Stomach (tissue), 9 donors: ENCODE results near the gene PDLIM4. TPM values are rescaled to one million over a fixed set of nuclear protein-coding genes. Genes with fewer than 3 reads are reported as not detected.

Source experiments
- DNase-seq, 2 donors: peaks; one replicate each; pipeline versions ENCODE4 v3.0.0 to v3.0.0-alpha.2; 2013 to 2019
- H3K27ac ChIP-seq, 5 donors: fragments of 200-600 bp in 4 of 5; sonication (generic) in 4 of 5; one replicate each; pipeline ENCODE4 v1.5.1; 2013 to 2019; ENCODE audit warnings: mild to moderate bottlenecking in 1 of 5, moderate library complexity in 1 of 5
- H3K27me3 ChIP-seq, 3 donors: fragments of 200-600 bp; sonication (generic); one replicate each; pipeline ENCODE4 v1.5.1; 2017 to 2019; ENCODE audit warnings: mixed run types in 1 of 3
- H3K36me3 ChIP-seq, 4 donors: fragments of 200-600 bp; sonication (generic); 1 replicate in 3 of 4; 2 replicates in 1 of 4; pipeline ENCODE4 v1.5.1; 2016 to 2019
- H3K4me1 ChIP-seq, 4 donors: fragments of 200-600 bp; sonication (generic); one replicate each; pipeline ENCODE4 v1.5.1; 2016 to 2019
- H3K4me3 ChIP-seq, 4 donors: fragments of 200-600 bp; sonication (generic) in 3 of 4; one replicate each; pipeline ENCODE4 v1.5.1; 2016 to 2019; ENCODE audit warnings: mild to moderate bottlenecking in 1 of 4
- H3K9me3 ChIP-seq, 4 donors: fragments of 200-600 bp; sonication (generic); one replicate each; pipeline ENCODE4 v1.5.1; 2016 to 2019
- EP300 ChIP-seq: sonication (generic); formaldehyde crosslinking; IDR thresholded peaks from one replicate; pipeline ENCODE4 v1.6.1; 2017; ENCODE audit warnings: antibody characterized with exemption
- POLR2A ChIP-seq, 4 donors: fragments of 450-650 bp; IDR thresholded peaks; one replicate each; pipeline ENCODE4 v1.6.1; 2016; ENCODE audit warnings: antibody characterized with exemption in 4 of 4, control low read depth in 2 of 4, mild to moderate bottlenecking in 1 of 4, moderate library complexity in 1 of 4
- POLR2AphosphoS5 ChIP-seq, 3 donors: sonication (generic); formaldehyde crosslinking; IDR thresholded peaks; one replicate each; pipeline ENCODE4 v1.6.1; 2016; ENCODE audit warnings: antibody characterized with exemption in 3 of 3
- WGBS, 5 donors: extraction: QIAGEN DNeasy Blood & Tissue Kit in 3 of 5; methylation state at CpG; one replicate each; pipeline versions ENCODE4 v1.1.5 to v1.1.7; 2013 to 2018; 5-methylcytosine and 5-hydroxymethylcytosine counted together
- intact Hi-C: fragments of 100-400 bp; cut with DNase I; formaldehyde crosslinking; loops from one replicate; pipeline ENCODE4 v1.15.1; 2023; ENCODE audit warnings: low total_unique reads
- polyA plus RNA-seq, 3 donors: library from polyadenylated mRNA; stranded (reverse); fragments of 200-250 nt; gene quantifications; one replicate each; pipeline ENCODE4 v1.2.3, GENCODE V29; 2013
- total RNA-seq, 5 donors: library from RNA; depleted of rRNA; stranded (reverse); fragments of >200 nt; gene quantifications; one replicate each; pipeline versions ENCODE4 v1.1.0 to v1.2.3, GENCODE V29; 2014 to 2016
- TF ChIP-seq, protein P1 (sequence below), 7 experiments: fragments of 450-650 bp in 4 of 7; fragments of 200-600 bp in 3 of 7; sonication (generic) in 3 of 7; IDR thresholded peaks; one replicate each; pipeline ENCODE4 v1.5.1; 2016 to 2019; ENCODE audit warnings: antibody characterized with exemption in 7 of 7, control low read depth in 2 of 7, mild to moderate bottlenecking in 1 of 7
- donor health status: healthy with polysubstance abuse.
- donor health status: Bipolar disorder and iron deficiency.
- donor health status: healthy.

The PDLIM4 gene
- total and polyA plus RNA-seq, 8 donors = 11.2 to 52.4 (median 17.0) TPM; not detected in 1

- Histone ChIP-seq H3K36me3 (peaks cover 0 to 37% (median 13%) of the 10 kb centered on the region in 4 donors), H3K4me1 (peaks cover 24 to 84% (median 49%) of the 10 kb centered on the region in 4 donors), H3K9me3 (no peaks in the 10 kb centered on the region), H3K4me3 (no peak overlapping the region), H3K27me3 (no peaks in the 10 kb centered on the region), H3K27ac (peak overlapping the region; percentile 13 to 97 (median 80))
- DNase-seq = peak in 1 of 2 donors; percentile 95
- TF ChIP-seq POLR2AphosphoS5 (IDR thresholded peaks at IDR 0.05) (peak; percentile 47 to 72 (median 69)), EP300 (no peak), POLR2A (IDR thresholded peaks at IDR 0.05) (no peak)
- TF ChIP-seq, protein P1, sequence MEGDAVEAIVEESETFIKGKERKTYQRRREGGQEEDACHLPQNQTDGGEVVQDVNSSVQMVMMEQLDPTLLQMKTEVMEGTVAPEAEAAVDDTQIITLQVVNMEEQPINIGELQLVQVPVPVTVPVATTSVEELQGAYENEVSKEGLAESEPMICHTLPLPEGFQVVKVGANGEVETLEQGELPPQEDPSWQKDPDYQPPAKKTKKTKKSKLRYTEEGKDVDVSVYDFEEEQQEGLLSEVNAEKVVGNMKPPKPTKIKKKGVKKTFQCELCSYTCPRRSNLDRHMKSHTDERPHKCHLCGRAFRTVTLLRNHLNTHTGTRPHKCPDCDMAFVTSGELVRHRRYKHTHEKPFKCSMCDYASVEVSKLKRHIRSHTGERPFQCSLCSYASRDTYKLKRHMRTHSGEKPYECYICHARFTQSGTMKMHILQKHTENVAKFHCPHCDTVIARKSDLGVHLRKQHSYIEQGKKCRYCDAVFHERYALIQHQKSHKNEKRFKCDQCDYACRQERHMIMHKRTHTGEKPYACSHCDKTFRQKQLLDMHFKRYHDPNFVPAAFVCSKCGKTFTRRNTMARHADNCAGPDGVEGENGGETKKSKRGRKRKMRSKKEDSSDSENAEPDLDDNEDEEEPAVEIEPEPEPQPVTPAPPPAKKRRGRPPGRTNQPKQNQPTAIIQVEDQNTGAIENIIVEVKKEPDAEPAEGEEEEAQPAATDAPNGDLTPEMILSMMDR (IDR thresholded peaks at IDR 0.05) = no peak
- intact Hi-C loops = no loop called here
- 35 to 57% (median 50%) methylated on average over 6 to 8 of the region's 8 CpGs for WGBS, 5 donors
Observed at GRCh38 chr5:132265336-132266030, 8.0 kb downstream of the PDLIM4 start.

- no peak for DNase-seq
- 81 to 87% (median 86%) methylated on average over 6 to 7 of the region's 7 CpGs for WGBS, 5 donors
- intact Hi-C loops = no loop called here
- no peak overlapping the region for H3K4me3 ChIP-seq
- TF ChIP-seq, protein P1 (IDR thresholded peaks at IDR 0.05) = no peak
- TF ChIP-seq POLR2AphosphoS5 (IDR thresholded peaks at IDR 0.05) = no peak
- no peak for TF ChIP-seq POLR2A (IDR thresholded peaks at IDR 0.05)
- H3K9me3 ChIP-seq = no peaks in the 10 kb centered on the region
- H3K36me3 ChIP-seq = peaks cover 0 to 45% (median 17%) of the 10 kb centered on the region in 4 donors
- H3K4me1 ChIP-seq = peaks cover 16 to 76% (median 43%) of the 10 kb centered on the region in 4 donors
- H3K27ac ChIP-seq = peak overlapping the region in 4 of 5 donors; percentile 72 to 97 (median 88)
- H3K27me3 ChIP-seq = no peaks in the 10 kb centered on the region
Observed at GRCh38 chr5:132266031-132266835, 8.7 kb downstream of the PDLIM4 start.

DNA sequence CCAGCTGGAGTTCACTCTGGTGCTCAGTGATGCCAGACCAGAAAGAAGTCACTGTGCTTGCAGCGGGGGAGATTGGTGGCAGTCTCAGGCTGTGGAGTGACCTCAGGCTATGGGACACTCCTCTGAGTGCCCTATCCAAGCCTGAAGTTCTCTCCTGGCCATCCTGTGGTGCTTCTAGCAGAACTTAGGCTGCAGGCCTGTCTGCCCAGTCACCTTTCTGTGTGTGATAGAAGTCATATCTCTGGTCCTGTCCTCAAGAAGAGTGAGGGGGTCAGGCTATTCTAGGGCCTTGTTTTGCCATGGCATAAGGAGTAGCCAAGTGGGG, 9.3 kb downstream of the PDLIM4 start:
- 80 to 100% (median 97%) methylated on average over 1 of the region's 1 CpG for WGBS, 5 donors
- Histone ChIP-seq H3K27me3 (no peaks in the 10 kb centered on the region), H3K36me3 (peaks cover 4 to 50% (median 19%) of the 10 kb centered on the region in 4 donors), H3K4me1 (peaks cover 11 to 71% (median 39%) of the 10 kb centered on the region in 4 donors), H3K4me3 (no peak overlapping the region), H3K27ac (peak overlapping the region in 2 of 5 donors; percentile 95 to 97), H3K9me3 (no peaks in the 10 kb centered on the region)
- DNase-seq = no peak
- intact Hi-C loops = no loop called here
- TF ChIP-seq POLR2AphosphoS5 (IDR thresholded peaks at IDR 0.05) (no peak), POLR2A (IDR thresholded peaks at IDR 0.05) (no peak)

DNA sequence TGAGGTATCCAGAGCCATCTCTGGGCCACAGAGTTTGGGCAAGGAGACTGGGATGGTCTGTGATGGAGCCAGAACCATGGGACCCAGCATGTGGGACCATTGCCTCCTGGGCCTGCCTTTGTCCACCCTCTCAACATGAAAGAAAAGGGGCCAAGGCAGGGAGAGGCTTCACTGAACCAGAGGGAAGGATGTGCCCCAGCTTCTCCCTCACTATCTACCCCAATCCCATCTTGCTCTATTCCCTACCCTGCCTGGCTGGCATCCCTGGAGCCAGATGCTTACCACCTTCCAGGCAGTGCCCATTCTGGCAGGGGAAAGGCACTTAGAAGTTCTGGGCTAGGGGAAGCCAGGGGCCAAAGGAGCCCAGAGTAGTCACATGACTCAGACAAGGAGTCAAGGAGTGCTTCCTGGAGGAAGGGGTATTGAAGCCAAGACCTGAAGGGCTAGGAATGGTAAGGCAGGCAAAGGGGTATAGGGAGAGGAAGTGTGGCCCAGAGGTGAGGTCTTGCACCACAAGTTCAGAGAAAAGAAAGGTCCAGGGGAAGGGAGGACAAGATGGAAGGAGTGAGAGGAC, 9.8 kb downstream of the PDLIM4 start:
- no peak for DNase-seq
- peak overlapping the region in 3 of 5 donors; percentile 22 to 97 (median 95) for H3K27ac ChIP-seq
- TF ChIP-seq, protein P1 (IDR thresholded peaks at IDR 0.05) = no peak
- TF ChIP-seq POLR2A (IDR thresholded peaks at IDR 0.05) (no peak), POLR2AphosphoS5 (IDR thresholded peaks at IDR 0.05) (no peak), EP300 (no peak)
- H3K27me3 ChIP-seq = no peaks in the 10 kb centered on the region
- H3K4me1 ChIP-seq = peaks cover 9 to 66% (median 37%) of the 10 kb centered on the region in 4 donors
- no peaks in the 10 kb centered on the region for H3K9me3 ChIP-seq
- H3K4me3 ChIP-seq = no peak overlapping the region
- peaks cover 4 to 54% (median 24%) of the 10 kb centered on the region in 4 donors for H3K36me3 ChIP-seq
- intact Hi-C loops = no loop called here
